SK-N-SH (cell line): ENCODE results near the gene ISYNA1. TPM values are rescaled to one million over a fixed set of nuclear protein-coding genes. Genes with fewer than 3 reads are reported as not detected.

Experiments used
- CTCF ChIA-PET: fragments of 300-600, 350-600 bp; formaldehyde crosslinking; extraction: SDS; loops from one replicate; lab custom pipeline; 2021; lab: Yijun Ruan, JAX
- POLR2A ChIA-PET: fragments of 350-600 bp; sonication (Branson Sonifier 250); formaldehyde crosslinking; extraction: SDS; loops from one replicate; lab custom pipeline; 2020; ENCODE audit warnings: antibody characterized with exemption, inconsistent platforms; lab: Yijun Ruan, JAX
- DNase-seq: peaks from one replicate; pipeline ENCODE4 v3.0.0; 2012
- H2AFZ ChIP-seq: fragments of 200-600 bp; sonication (generic); 2 replicates; pipeline ENCODE4 v1.8.1; 2016; ENCODE audit warnings: antibody characterized with exemption, mild to moderate bottlenecking, low read depth
- H3F3A ChIP-seq: fragments of 200-600 bp; sonication (generic); replicated peaks from 2 replicates; pipeline ENCODE3; 2016; ENCODE audit warnings: antibody characterized with exemption, mild to moderate bottlenecking; ENCODE audit not compliant: insufficient read depth
- H3K27ac ChIP-seq, 2 experiments: fragments of 200-500 bp in 1 of 2; fragments of 200-600 bp in 1 of 2; sonication (Bioruptor generic) in 1 of 2; sonication (generic), shearing (Covaris generic) in 1 of 2; 2 replicates each; pipeline versions ENCODE4 v1.5.1 to v1.6.1; 2014 to 2016; ENCODE audit warnings: low read depth in 2 of 2, inconsistent platforms in 1 of 2, low read length in 1 of 2, mild to moderate bottlenecking in 1 of 2, mixed read lengths in 1 of 2
- H3K27me3 ChIP-seq: fragments of 200-600 bp; sonication (generic), shearing (Covaris generic); 2 replicates; pipeline ENCODE4 v1.6.1; 2016; ENCODE audit warnings: mixed run types; ENCODE audit not compliant: insufficient read depth
- H3K36me3 ChIP-seq, 2 experiments: fragments of 200-500 bp in 1 of 2; fragments of 200-600 bp in 1 of 2; sonication (Bioruptor generic) in 1 of 2; sonication (generic) in 1 of 2; replicated peaks in 1 of 2; 2 replicates each; pipeline versions ENCODE3 to v1.5.1; 2014 to 2016; ENCODE audit warnings: low read length in 1 of 2, mild to moderate bottlenecking in 1 of 2; ENCODE audit not compliant: insufficient read depth in 2 of 2, control insufficient read depth in 1 of 2
- H3K4me1 ChIP-seq, 2 experiments: fragments of 200-500 bp in 1 of 2; fragments of 200-600 bp in 1 of 2; sonication (Bioruptor generic) in 1 of 2; sonication (generic), shearing (Covaris generic) in 1 of 2; 2 replicates each; pipeline versions ENCODE4 v1.5.1 to v1.6.1; 2014 to 2016; ENCODE audit warnings: low read depth in 1 of 2, low read length in 1 of 2, mixed run types in 1 of 2; ENCODE audit not compliant: insufficient read depth in 2 of 2, control insufficient read depth in 1 of 2
- H3K4me2 ChIP-seq: fragments of 200-600 bp; sonication (generic), shearing (Covaris generic); 2 replicates; pipeline ENCODE4 v1.6.1; 2017; ENCODE audit warnings: mixed run types
- H3K4me3 ChIP-seq, 2 experiments: fragments of 200-500 bp in 1 of 2; fragments of 200-600 bp in 1 of 2; sonication (Bioruptor generic) in 1 of 2; sonication (generic), shearing (Covaris generic) in 1 of 2; 2 replicates each; pipeline versions ENCODE4 v1.5.1 to v1.8.1; 2014 to 2016; ENCODE audit warnings: low read depth in 2 of 2, inconsistent platforms in 1 of 2, low read length in 1 of 2, mild to moderate bottlenecking in 1 of 2, mixed read lengths in 1 of 2, moderate library complexity in 1 of 2
- H3K79me2 ChIP-seq: fragments of 200-600 bp; sonication (generic); 2 replicates; pipeline ENCODE4 v1.8.1; 2017; ENCODE audit warnings: mild to moderate bottlenecking; ENCODE audit not compliant: insufficient read depth
- H3K9ac ChIP-seq: fragments of 200-600 bp; sonication (generic); 2 replicates; pipeline ENCODE4 v1.6.1; 2017; ENCODE audit warnings: mixed run types
- H3K9me2 ChIP-seq: fragments of 200-600 bp; sonication (generic); 2 replicates; pipeline ENCODE4 v1.6.1; 2017; ENCODE audit warnings: mixed run types
- H3K9me3 ChIP-seq: fragments of 200-600 bp; sonication (generic); 2 replicates; pipeline ENCODE4 v1.6.1; 2017; ENCODE audit warnings: mixed run types, mild to moderate bottlenecking, moderate library complexity
- H4K20me1 ChIP-seq: fragments of 200-600 bp; sonication (generic); 2 replicates; pipeline ENCODE4 v1.6.1; 2017; ENCODE audit warnings: mild to moderate bottlenecking, mixed run types; ENCODE audit not compliant: insufficient read depth
- CTCF ChIP-seq: fragments of 200-600 bp; sonication (generic); IDR thresholded peaks from 2 replicates; pipeline ENCODE4 v1.6.1; 2017; ENCODE audit warnings: antibody characterized with exemption, mild to moderate bottlenecking, moderate library complexity
- ELF1 ChIP-seq: IDR thresholded peaks from 2 replicates; pipeline ENCODE4 v1.4.0; 2012
- EP300 ChIP-seq, 2 experiments: IDR thresholded peaks; 2 replicates each; pipeline versions ENCODE4 v1.4.0 to v1.6.1; 2012; ENCODE audit warnings: borderline replicate concordance in 1 of 2, low read depth in 1 of 2, low read length in 1 of 2
- EZH2phosphoT487 ChIP-seq: fragments of 200-600 bp; sonication (generic); IDR thresholded peaks from 2 replicates; pipeline ENCODE4 v1.6.1; 2017; ENCODE audit warnings: low read depth, mixed run types, mild to moderate bottlenecking, antibody characterized with exemption, moderate library complexity, borderline replicate concordance
- FOSL2 ChIP-seq: IDR thresholded peaks from 2 replicates; pipeline ENCODE4 v1.4.0; 2012; ENCODE audit warnings: low read depth, mild to moderate bottlenecking, moderate library complexity, borderline replicate concordance
- FOXM1 ChIP-seq: IDR thresholded peaks from 2 replicates; pipeline ENCODE4 v1.4.0; 2012; ENCODE audit warnings: low read depth, mild to moderate bottlenecking
- GATA2 ChIP-seq: sonication (generic); formaldehyde crosslinking; IDR thresholded peaks from 2 replicates; pipeline ENCODE4 v1.5.0; 2020; ENCODE audit warnings: mild to moderate bottlenecking, missing genetic modification reagents
- IRF3 ChIP-seq: fragments of 150-350 bp; IDR thresholded peaks from 2 replicates; pipeline ENCODE4 v1.6.1; 2016; ENCODE audit warnings: mild to moderate bottlenecking, low read depth, low read length
- JUND ChIP-seq: IDR thresholded peaks from 2 replicates; pipeline ENCODE4 v1.4.0; 2012
- MEF2A ChIP-seq: IDR thresholded peaks from 2 replicates; pipeline ENCODE4 v1.4.0; 2012; ENCODE audit warnings: low read depth, borderline replicate concordance
- NFIC ChIP-seq: IDR thresholded peaks from 2 replicates; pipeline ENCODE4 v1.4.0; 2012; ENCODE audit warnings: borderline replicate concordance
- NRF1 ChIP-seq: IDR thresholded peaks from 2 replicates; pipeline ENCODE4 v1.6.1; 2012; ENCODE audit warnings: low read depth, mild to moderate bottlenecking, low read length
- PBX3 ChIP-seq: IDR thresholded peaks from 2 replicates; pipeline ENCODE4; 2012
- POLR2AphosphoS5 ChIP-seq: IDR thresholded peaks from 2 replicates; pipeline ENCODE4 v1.6.1; 2012; ENCODE audit warnings: low read depth, low read length
- REST ChIP-seq: IDR thresholded peaks from 2 replicates; pipeline ENCODE4 v1.6.1; 2012; ENCODE audit warnings: mild to moderate bottlenecking, low read depth, low read length, moderate library complexity
- RFX5 ChIP-seq: IDR thresholded peaks from 2 replicates; pipeline ENCODE4 v1.6.1; 2012; ENCODE audit warnings: mild to moderate bottlenecking, improper control_type of control experiment, low read length
- SIN3A ChIP-seq: IDR thresholded peaks from 2 replicates; pipeline ENCODE4 v1.6.1; 2012; ENCODE audit warnings: low read depth, mild to moderate bottlenecking, low read length, moderate library complexity, borderline replicate concordance
- SMC3 ChIP-seq: IDR thresholded peaks from 2 replicates; pipeline ENCODE4 v1.6.1; 2012; ENCODE audit warnings: low read depth, low read length, improper control_type of control experiment
- TCF12 ChIP-seq: IDR thresholded peaks from 2 replicates; pipeline ENCODE4 v1.4.0; 2012
- YY1 ChIP-seq: IDR thresholded peaks from 2 replicates; pipeline ENCODE4 v1.4.0; 2012; ENCODE audit warnings: low read depth, mild to moderate bottlenecking
- WGBS: methylation state at CpG from one replicate; pipeline ENCODE4 v1.1.6; 2017; ENCODE audit warnings: low lambda C conversion rate; 5-methylcytosine and 5-hydroxymethylcytosine counted together
- polyA plus RNA-seq, 3 experiments: library from polyadenylated mRNA; depleted of rRNA; stranded (reverse); fragments of >200 nt; gene quantifications; 2 replicates each; pipeline ENCODE4 v1.2.3, GENCODE V29; 2012

Gene ISYNA1
- polyA plus RNA-seq, 1 of the 3 experiments (the other 2 are of a cell fraction): 48.0 TPM

- Histone ChIP-seq H3K9me2 (no peaks in the 10 kb centered on the region), H4K20me1 (peaks cover 27% of the 10 kb centered on the region)
- no peak for DNase-seq
- TF ChIP-seq EZH2phosphoT487 (no peak), IRF3 (no peak), POLR2AphosphoS5 (no peak), GATA2 (CRISPR knock-in tag) (no peak), PBX3 (no peak), FOXM1 (no peak), ELF1 (no peak), RFX5 (no peak), FOSL2 (no peak), TCF12 (no peak), NFIC (no peak), MEF2A (no peak), SIN3A (no peak), EP300 (IDR thresholded peaks at IDR 0.05; ENCODE audit: borderline replicate concordance in 1 of 2, low read depth in 1 of 2, low read length in 1 of 2) (no peak), JUND (no peak), CTCF (no peak), YY1 (no peak), REST (no peak), SMC3 (no peak), NRF1 (no peak)
- TF ChIP-seq, all 33 proteins: peak for 0
- Histone ChIP-seq H3K4me2 (no peak overlapping the region), H3K27me3 (no peaks in the 10 kb centered on the region), H3K9me3 (no peaks in the 10 kb centered on the region), H3K36me3 (no peaks in the 10 kb centered on the region), H3K4me3 (no peak overlapping the region), H3F3A (peaks cover 4% of the 10 kb centered on the region), H3K4me1 (peaks cover 30 to 37% of the 10 kb centered on the region in 2 experiments; a peak in 2 of 4 replicates), H3K9ac (no peak overlapping the region), H3K79me2 (peaks cover 97% of the 10 kb centered on the region), H3K27ac (no peak overlapping the region), H2AFZ (no peak overlapping the region)
- 92% methylated on average over 12 of the region's 12 CpGs for WGBS
- ChIA-PET CTCF (interaction anchor here (1.0 to 6.1 kb wide), 5 partner anchors 9 to 113 kb away, joined by 3 to 56 read pairs (median 7); no protein-coding TSS in a partner anchor), POLR2A (no interaction called here)
These were observed 43.7 kb upstream of the ISYNA1 start for GRCh38 chr19:18481505-18482222.
